ENCODE results near the gene UBE2Z.
A peak's percentile ranks its signal among the peaks of the same experiment; 100 is the strongest.

The UBE2Z gene

DNA sequence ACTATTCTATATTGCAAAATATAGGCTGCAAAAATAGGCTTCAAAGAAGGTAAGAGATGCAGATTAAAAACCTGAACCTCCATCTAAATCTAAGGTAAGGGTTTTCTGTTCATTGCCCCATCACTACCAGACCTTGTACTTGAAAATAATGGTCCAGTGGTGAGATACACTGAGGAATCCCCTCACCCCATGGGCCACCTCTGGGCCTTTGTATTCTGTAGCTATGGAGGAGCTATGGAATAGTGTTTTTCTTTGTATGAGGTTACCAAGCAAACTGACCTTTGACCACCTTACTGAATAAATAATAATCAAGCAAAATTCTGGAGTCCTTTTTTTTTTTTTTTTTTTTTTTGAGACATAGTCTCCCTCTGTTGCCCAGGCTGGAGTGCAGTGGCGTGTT lies 4.8 kb upstream of the UBE2Z start:
- ChIA-PET CTCF (interaction anchor here (0.6 kb wide), 2 partner anchors 9 to 888 kb away, joined by 5 read pairs; no protein-coding TSS in a partner anchor), POLR2A (ENCODE audit: low non-redundant PET) (no interaction called here)
- no peak for TF ChIP-seq CTCF (conservative IDR thresholded peaks at IDR 0.05; ENCODE audit: low read depth)
- no peak overlapping the region for H3K27ac ChIP-seq
- no peak for DNase-seq (ENCODE audit: low spot score)

DNA sequence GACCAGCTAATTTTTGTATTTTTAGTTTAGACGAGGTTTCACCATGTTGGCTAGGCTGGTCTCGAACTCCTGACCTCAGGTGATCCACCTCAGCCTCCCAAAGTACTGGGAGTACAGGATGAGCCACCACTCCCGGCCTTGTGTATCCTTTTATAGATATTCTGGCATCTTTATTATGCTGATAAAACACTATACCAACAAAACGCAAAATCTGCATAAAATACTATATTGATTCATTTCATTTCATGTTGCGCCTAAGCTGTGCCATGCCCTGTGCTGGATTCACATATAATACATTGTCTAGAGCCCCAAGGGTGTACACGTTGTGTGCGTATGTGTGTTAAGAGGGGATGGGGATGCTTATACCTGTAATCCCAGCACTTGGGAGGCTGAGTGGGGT lies 3.8 kb upstream of the UBE2Z start:
- POLR2A ChIA-PET (ENCODE audit: low non-redundant PET), result no interaction called here
- TF ChIP-seq CTCF (conservative IDR thresholded peaks at IDR 0.05; ENCODE audit: low read depth), result no peak
- CTCF ChIA-PET, result no interaction called here
- no peak for DNase-seq (ENCODE audit: low spot score)
- no peak overlapping the region for H3K27ac ChIP-seq

DNA sequence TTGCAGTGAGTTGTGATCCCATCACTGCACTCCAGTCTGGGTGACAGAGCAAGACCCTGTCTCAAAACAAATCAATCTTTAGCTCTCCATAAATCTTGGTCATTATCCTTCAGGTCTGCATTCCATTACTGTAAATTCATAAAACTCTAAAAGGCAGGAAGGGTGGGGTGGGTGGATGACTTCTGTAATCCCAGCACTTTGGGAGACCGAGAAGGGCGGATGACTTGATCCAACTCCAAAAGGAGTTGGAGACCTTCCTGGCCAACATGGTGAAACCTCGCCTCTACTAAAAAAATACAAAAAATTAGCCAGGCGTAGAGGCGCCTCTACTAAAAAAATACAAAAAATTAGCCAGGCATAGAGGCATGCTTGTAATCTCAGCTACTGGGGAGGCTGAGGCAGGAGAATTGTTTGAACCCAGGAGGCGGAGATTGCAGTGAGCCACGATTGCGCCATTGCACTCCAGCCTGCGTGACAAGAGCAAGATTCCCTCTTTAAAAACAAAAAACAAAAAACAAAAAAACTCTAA lies 2.2 kb upstream of the UBE2Z start:
- no peak for DNase-seq (ENCODE audit: low spot score)
- peak overlapping the region; percentile 95; the same call in 1 of the 2 replicates for H3K27ac ChIP-seq
- ChIA-PET POLR2A (ENCODE audit: low non-redundant PET) (interaction anchor here (0.9 kb wide), 1 partner anchor 14 kb away, joined by 3 read pairs; the partner anchor contains the start of gene ATP5MC1), CTCF (no interaction called here)
- no peak for TF ChIP-seq CTCF (conservative IDR thresholded peaks at IDR 0.05; ENCODE audit: low read depth)

GRCh38 chr17:48907713-48908046 lies 527 bp upstream of the UBE2Z start:
- ChIA-PET POLR2A (ENCODE audit: low non-redundant PET) (interaction anchor here (2.0 kb wide), 1 partner anchor 15 kb away, joined by 11 read pairs; the partner anchor contains the start of gene ATP5MC1), CTCF (interaction anchor here (0.6 to 0.9 kb wide), 4 partner anchors 23 to 170 kb away, joined by 4 to 7 read pairs (median 4); no protein-coding TSS in a partner anchor)
- H3K27ac ChIP-seq, result peak overlapping the region; percentile 95
- peak; percentile 44 for DNase-seq (ENCODE audit: low spot score)
- TF ChIP-seq CTCF (conservative IDR thresholded peaks at IDR 0.05; ENCODE audit: low read depth), result no peak

DNA sequence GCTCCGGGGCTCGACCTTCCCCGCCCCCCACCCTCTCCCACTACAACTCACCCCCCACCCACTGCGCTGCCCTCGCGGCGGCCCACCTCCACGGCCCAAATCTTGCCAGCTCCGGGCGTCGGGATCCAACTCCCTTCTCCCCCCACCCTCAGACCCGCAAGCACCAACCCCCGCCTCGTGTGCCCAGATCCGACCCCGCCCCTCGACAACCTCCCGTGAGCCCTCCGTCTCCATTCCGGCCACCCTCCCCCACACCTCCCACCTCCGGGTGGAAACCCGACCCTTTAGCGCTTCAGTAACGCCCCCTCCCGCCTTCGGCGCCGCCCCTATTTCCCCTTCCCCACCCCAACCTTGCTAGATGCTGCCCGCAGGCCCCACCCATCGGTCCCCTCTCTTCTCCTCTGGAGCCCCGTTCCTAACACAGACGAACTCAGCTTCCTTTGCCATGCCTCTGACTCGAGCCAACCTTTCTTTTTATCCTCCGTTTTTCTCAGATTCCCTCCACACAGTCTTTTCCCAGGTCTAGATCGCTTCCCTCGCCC lies 717 bp downstream of the UBE2Z start:
- peak overlapping the region; percentile 95 for H3K27ac ChIP-seq
- ChIA-PET CTCF (interaction anchor here (1.1 kb wide), 1 partner anchor 124 kb away, joined by 3 read pairs; no protein-coding TSS in a partner anchor), POLR2A (ENCODE audit: low non-redundant PET) (interaction anchor here (0.5 to 2.0 kb wide), 3 partner anchors 15 to 61 kb away, joined by 3 to 11 read pairs (median 6); partner anchors contain the start of gene ATP5MC1)
- peak; percentile 91 for DNase-seq (ENCODE audit: low spot score)
- no peak for TF ChIP-seq CTCF (conservative IDR thresholded peaks at IDR 0.05; ENCODE audit: low read depth)

GRCh38 chr17:48909783-48910182 lies 1.6 kb downstream of the UBE2Z start:
- ChIA-PET POLR2A (ENCODE audit: low non-redundant PET) (interaction anchor here (1.3 kb wide), 1 partner anchor 15 kb away, joined by 3 read pairs; no protein-coding TSS in a partner anchor), CTCF (no interaction called here)
- TF ChIP-seq CTCF (conservative IDR thresholded peaks at IDR 0.05; ENCODE audit: low read depth), result no peak
- no peak overlapping the region for H3K27ac ChIP-seq
- DNase-seq (ENCODE audit: low spot score), result no peak
